PC-9 (cell line): Measurements from ENCODE around the gene ABHD18.

Source experiments
- EZH2 ChIP-seq: fragments of 200-600 bp; sonication (generic); IDR thresholded peaks from 2 replicates; pipeline ENCODE4 v1.8.0; 2017; ENCODE audit warnings: antibody characterized with exemption, low read depth
- TF ChIP-seq, protein P1 (sequence below): fragments of 200-600 bp; sonication (generic); conservative IDR thresholded peaks from 2 replicates; pipeline ENCODE4 v1.6.1; 2017; ENCODE audit warnings: mixed run types, antibody characterized with exemption, mild to moderate bottlenecking, moderate library complexity

- no peak for TF ChIP-seq EZH2
- TF ChIP-seq, protein P1, sequence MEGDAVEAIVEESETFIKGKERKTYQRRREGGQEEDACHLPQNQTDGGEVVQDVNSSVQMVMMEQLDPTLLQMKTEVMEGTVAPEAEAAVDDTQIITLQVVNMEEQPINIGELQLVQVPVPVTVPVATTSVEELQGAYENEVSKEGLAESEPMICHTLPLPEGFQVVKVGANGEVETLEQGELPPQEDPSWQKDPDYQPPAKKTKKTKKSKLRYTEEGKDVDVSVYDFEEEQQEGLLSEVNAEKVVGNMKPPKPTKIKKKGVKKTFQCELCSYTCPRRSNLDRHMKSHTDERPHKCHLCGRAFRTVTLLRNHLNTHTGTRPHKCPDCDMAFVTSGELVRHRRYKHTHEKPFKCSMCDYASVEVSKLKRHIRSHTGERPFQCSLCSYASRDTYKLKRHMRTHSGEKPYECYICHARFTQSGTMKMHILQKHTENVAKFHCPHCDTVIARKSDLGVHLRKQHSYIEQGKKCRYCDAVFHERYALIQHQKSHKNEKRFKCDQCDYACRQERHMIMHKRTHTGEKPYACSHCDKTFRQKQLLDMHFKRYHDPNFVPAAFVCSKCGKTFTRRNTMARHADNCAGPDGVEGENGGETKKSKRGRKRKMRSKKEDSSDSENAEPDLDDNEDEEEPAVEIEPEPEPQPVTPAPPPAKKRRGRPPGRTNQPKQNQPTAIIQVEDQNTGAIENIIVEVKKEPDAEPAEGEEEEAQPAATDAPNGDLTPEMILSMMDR: no peak
These were observed 60.1 kb downstream of the ABHD18 start for GRCh38 chr4:128025319-128025718.
